ENCODE results near the gene UBL3. TPM values are rescaled to one million over a fixed set of nuclear protein-coding genes. Genes with fewer than 3 reads are reported as not detected.

The UBL3 gene
- total RNA-seq, 2 experiments from 2014 or later: 39.5 to 41.9 TPM

DNA sequence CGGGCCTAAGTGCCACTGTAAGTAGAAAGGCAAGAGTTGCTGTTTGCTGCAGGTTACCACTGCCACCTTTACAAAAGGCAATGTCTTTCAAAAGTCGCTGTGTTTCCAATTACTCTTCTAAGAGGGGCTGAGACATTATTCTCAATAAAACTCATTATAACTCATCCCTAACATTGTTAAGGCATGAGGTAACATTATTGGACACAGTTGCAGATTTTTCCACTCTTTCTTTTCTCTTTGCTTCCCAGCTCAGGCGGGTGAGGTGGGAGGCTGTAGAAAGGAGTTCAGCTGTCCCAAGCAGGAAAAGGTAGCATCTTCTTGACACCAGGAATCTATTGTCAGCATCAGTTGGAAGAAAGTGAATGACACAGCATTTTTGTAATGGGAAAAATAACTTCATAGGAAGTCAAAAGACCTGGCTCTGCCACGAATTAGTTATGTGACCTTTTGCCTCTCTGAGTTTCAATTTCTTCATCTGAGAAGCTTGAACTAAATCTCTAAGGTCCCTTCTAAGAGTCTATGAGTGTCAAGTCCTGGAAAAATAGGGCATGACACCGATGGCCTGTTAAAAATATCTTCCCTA, 2.1 kb upstream of the UBL3 start:
- H3K9me3 Mint-ChIP-seq: no peaks in the 10 kb centered on the region
- Histone ChIP-seq H3K4me1 (ENCODE audit: insufficient read depth, low read length) (peaks cover 2% of the 10 kb centered on the region), H3K27ac (ENCODE audit: low read depth in 1 of 2, low read length in 2 of 2) (no peak overlapping the region), H3K27me3 (ENCODE audit: control insufficient read depth in 1 of 2, insufficient read depth in 2 of 2, low read length in 2 of 2) (no peaks in the 10 kb centered on the region), H3K4me3 (ENCODE audit: low read length) (no peak overlapping the region), H3K36me3 (ENCODE audit: insufficient read depth, low read length) (no peaks in the 10 kb centered on the region), H3K9me3 (ENCODE audit: control insufficient read depth in 1 of 2, insufficient read depth in 1 of 2, low read length in 2 of 2) (no peaks in the 10 kb centered on the region)
- intact Hi-C loops (cut with DNase I, micrococcal nuclease): loop anchor here in 1 of 2 experiments (5.0 to 10.0 kb wide), 4 partner anchors 80 to 615 kb away; partner anchors contain the start of genes HMGB1, KATNAL1 and SLC7A1
- POLR2A ChIA-PET: interaction anchor here (7.9 kb wide), 1 partner anchor 84 kb away, joined by 184 read pairs; no protein-coding TSS in a partner anchor
- ATAC-seq (ENCODE audit: poor library complexity) (no peak), DNase-seq (no peak)
- no peaks in the 10 kb centered on the region for H3K27me3 Mint-ChIP-seq
- TF ChIP-seq, protein P1, sequence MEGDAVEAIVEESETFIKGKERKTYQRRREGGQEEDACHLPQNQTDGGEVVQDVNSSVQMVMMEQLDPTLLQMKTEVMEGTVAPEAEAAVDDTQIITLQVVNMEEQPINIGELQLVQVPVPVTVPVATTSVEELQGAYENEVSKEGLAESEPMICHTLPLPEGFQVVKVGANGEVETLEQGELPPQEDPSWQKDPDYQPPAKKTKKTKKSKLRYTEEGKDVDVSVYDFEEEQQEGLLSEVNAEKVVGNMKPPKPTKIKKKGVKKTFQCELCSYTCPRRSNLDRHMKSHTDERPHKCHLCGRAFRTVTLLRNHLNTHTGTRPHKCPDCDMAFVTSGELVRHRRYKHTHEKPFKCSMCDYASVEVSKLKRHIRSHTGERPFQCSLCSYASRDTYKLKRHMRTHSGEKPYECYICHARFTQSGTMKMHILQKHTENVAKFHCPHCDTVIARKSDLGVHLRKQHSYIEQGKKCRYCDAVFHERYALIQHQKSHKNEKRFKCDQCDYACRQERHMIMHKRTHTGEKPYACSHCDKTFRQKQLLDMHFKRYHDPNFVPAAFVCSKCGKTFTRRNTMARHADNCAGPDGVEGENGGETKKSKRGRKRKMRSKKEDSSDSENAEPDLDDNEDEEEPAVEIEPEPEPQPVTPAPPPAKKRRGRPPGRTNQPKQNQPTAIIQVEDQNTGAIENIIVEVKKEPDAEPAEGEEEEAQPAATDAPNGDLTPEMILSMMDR (IDR thresholded peaks at IDR 0.05): no peak
- H3K4me1 Mint-ChIP-seq (ENCODE audit: low read depth): peaks cover 3% of the 10 kb centered on the region
- H3K27ac Mint-ChIP-seq: no peak overlapping the region
- H3K36me3 Mint-ChIP-seq (ENCODE audit: low read depth): peaks cover 20% of the 10 kb centered on the region
- CTCF ChIA-PET: interaction anchor here (0.7 kb wide), 1 partner anchor 72 kb away, joined by 3 read pairs; no protein-coding TSS in a partner anchor
- H3K4me3 Mint-ChIP-seq: no peak overlapping the region

DNA sequence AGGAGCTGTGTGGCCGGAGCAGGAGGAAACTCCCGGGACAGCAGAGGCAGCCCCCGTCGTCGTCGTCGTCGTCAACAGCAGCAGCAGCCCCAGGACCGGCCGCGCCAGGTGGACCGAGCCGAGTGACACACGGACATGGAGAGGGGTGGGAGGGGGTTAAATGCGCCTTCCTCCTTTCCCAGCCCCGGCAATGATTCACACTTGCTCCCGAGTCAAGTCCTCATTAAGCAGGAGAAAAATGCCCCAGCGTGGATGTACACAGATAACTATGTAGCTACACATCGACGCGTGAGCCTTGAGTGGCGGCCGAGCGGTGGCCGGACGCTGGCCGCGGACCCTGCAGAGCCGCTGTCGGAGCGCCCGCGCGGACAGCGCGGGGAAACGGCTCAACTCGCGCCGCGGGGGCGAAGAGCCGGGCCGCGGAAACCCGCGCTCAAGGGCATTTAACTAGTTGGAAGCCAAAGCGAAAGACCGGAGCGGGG, 645 bp downstream of the UBL3 start:
- POLR2A ChIA-PET: interaction anchor here (0.8 to 7.9 kb wide), 29 partner anchors 9 to 767 kb away, joined by 3 to 184 read pairs (median 4); partner anchors contain the start of genes HMGB1 and USPL1
- Mint-ChIP-seq H3K4me1 (ENCODE audit: low read depth) (peaks cover 26% of the 10 kb centered on the region), H3K27me3 (no peaks in the 10 kb centered on the region), H3K27ac (peak overlapping the region; percentile 86), H3K4me3 (peak overlapping the region; percentile 94), H3K9me3 (no peaks in the 10 kb centered on the region), H3K36me3 (ENCODE audit: low read depth) (peaks cover 22% of the 10 kb centered on the region)
- Histone ChIP-seq H3K9me3 (ENCODE audit: control insufficient read depth in 1 of 2, insufficient read depth in 1 of 2, low read length in 2 of 2) (no peaks in the 10 kb centered on the region), H3K27ac (ENCODE audit: low read depth in 1 of 2, low read length in 2 of 2) (peak overlapping the region; percentile 92 to 93), H3K4me1 (ENCODE audit: insufficient read depth, low read length) (peaks cover 4% of the 10 kb centered on the region), H3K27me3 (ENCODE audit: control insufficient read depth in 1 of 2, insufficient read depth in 2 of 2, low read length in 2 of 2) (no peaks in the 10 kb centered on the region), H3K4me3 (ENCODE audit: low read length) (peak overlapping the region; percentile 82), H3K36me3 (ENCODE audit: insufficient read depth, low read length) (no peaks in the 10 kb centered on the region)
- TF ChIP-seq, protein P1 (IDR thresholded peaks at IDR 0.05): no peak
- intact Hi-C loops (cut with DNase I, micrococcal nuclease): loop anchor here (1.0 to 10.0 kb wide), 11 partner anchors 42 to 768 kb away; partner anchors contain the start of genes USPL1 (in 2 of the 2), HMGB1 (in 1 of the 2), KATNAL1 (in 1 of the 2) and SLC7A1 (in 1 of the 2)
- DNase-seq (peak in 13 of 14 experiments; percentile 9 to 68 (median 24)), ATAC-seq (ENCODE audit: poor library complexity) (no peak)
- CTCF ChIA-PET: interaction anchor here (0.9 to 2.3 kb wide), 4 partner anchors 75 to 265 kb away, joined by 4 to 7 read pairs (median 4); no protein-coding TSS in a partner anchor

DNA sequence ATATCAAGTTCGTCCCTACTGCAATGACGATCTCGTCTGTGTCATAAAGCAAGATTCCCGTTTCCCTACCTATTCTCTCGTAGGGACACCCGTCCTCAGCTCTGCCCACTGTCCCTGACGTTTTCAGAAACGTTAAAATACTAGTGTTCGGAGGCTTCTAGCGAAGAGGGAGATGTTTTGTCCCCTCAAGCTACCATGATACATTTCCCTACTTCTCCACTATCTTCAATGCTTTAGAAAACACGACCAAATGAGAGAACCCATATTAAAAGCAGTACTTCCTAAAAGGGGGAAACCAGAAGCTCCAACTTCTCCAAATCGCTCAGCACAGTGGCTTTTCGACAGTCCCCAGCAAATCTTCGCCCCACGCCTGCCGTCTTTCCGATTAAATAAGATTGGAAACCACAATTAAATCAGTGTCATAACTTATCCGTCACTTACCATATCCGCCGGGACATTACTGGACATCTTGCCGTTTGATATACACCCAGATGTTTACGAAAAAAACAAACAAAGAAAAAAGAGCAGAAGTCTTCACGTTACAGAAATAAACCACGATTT, 1.3 kb downstream of the UBL3 start:
- Mint-ChIP-seq H3K4me3 (peak overlapping the region; percentile 94), H3K9me3 (no peaks in the 10 kb centered on the region), H3K27ac (peak overlapping the region; percentile 86), H3K36me3 (ENCODE audit: low read depth) (peaks cover 22% of the 10 kb centered on the region), H3K4me1 (ENCODE audit: low read depth) (peaks cover 29% of the 10 kb centered on the region), H3K27me3 (no peaks in the 10 kb centered on the region)
- Histone ChIP-seq H3K4me3 (ENCODE audit: low read length) (peak overlapping the region; percentile 82), H3K4me1 (ENCODE audit: insufficient read depth, low read length) (peaks cover 4% of the 10 kb centered on the region), H3K9me3 (ENCODE audit: control insufficient read depth in 1 of 2, insufficient read depth in 1 of 2, low read length in 2 of 2) (no peaks in the 10 kb centered on the region), H3K36me3 (ENCODE audit: insufficient read depth, low read length) (no peaks in the 10 kb centered on the region), H3K27ac (ENCODE audit: low read depth in 1 of 2, low read length in 2 of 2) (peak overlapping the region; percentile 92 to 93), H3K27me3 (ENCODE audit: control insufficient read depth in 1 of 2, insufficient read depth in 2 of 2, low read length in 2 of 2) (no peaks in the 10 kb centered on the region)
- intact Hi-C loops (cut with DNase I, micrococcal nuclease): loop anchor here (1.0 to 5.0 kb wide), 6 partner anchors 42 to 768 kb away; partner anchors contain the start of gene USPL1 (in 1 of the 2)
- DNase-seq: peak in 7 of 14 experiments; percentile 7 to 70 (median 27)
- TF ChIP-seq, protein P1 (IDR thresholded peaks at IDR 0.05): no peak
- POLR2A ChIA-PET: interaction anchor here (0.6 to 7.9 kb wide), 18 partner anchors 8 to 768 kb away, joined by 3 to 184 read pairs (median 4); partner anchors contain the start of gene USPL1
- CTCF ChIA-PET: interaction anchor here (0.9 to 1.3 kb wide), 2 partner anchors 87 to 266 kb away, joined by 4 read pairs; no protein-coding TSS in a partner anchor
- peak; percentile 2 for ATAC-seq (ENCODE audit: poor library complexity)

Data from CD4-positive, alpha-beta T cell (primary cell).